ENCODE measurements around the gene HYI.

GRCh38 chr1:43463479-43463878 lies 9.7 kb upstream of the HYI start:
- TF ChIP-seq PHF8 (IDR thresholded peaks at IDR 0.05; ENCODE audit: borderline replicate concordance, low read depth) = no peak
- TF ChIP-seq, protein P1, sequence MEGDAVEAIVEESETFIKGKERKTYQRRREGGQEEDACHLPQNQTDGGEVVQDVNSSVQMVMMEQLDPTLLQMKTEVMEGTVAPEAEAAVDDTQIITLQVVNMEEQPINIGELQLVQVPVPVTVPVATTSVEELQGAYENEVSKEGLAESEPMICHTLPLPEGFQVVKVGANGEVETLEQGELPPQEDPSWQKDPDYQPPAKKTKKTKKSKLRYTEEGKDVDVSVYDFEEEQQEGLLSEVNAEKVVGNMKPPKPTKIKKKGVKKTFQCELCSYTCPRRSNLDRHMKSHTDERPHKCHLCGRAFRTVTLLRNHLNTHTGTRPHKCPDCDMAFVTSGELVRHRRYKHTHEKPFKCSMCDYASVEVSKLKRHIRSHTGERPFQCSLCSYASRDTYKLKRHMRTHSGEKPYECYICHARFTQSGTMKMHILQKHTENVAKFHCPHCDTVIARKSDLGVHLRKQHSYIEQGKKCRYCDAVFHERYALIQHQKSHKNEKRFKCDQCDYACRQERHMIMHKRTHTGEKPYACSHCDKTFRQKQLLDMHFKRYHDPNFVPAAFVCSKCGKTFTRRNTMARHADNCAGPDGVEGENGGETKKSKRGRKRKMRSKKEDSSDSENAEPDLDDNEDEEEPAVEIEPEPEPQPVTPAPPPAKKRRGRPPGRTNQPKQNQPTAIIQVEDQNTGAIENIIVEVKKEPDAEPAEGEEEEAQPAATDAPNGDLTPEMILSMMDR (IDR thresholded peaks at IDR 0.05) = no peak
- no peak for TF ChIP-seq POLR2A (IDR thresholded peaks at IDR 0.05; ENCODE audit: low read length)

All from A549 (cell line).